Muscle layer of duodenum (tissue), 2 donors: ENCODE measurements around the gene NCOA7.

Source experiments
- H3K27ac ChIP-seq: one replicate; pipeline ENCODE4 v1.7.0; 2013; ENCODE audit warnings: mild to moderate bottlenecking, low read length
- H3K27me3 ChIP-seq: one replicate; pipeline ENCODE4 v1.7.0; 2013; ENCODE audit warnings: low read depth, mild to moderate bottlenecking, control low read depth, low read length
- H3K36me3 ChIP-seq, 2 donors: one replicate each; pipeline ENCODE4 v1.7.0; 2013; ENCODE audit warnings: low read length in 2 of 2, control low read depth in 1 of 2, mild to moderate bottlenecking in 1 of 2; ENCODE audit not compliant: insufficient read depth in 2 of 2, control insufficient read depth in 1 of 2
- H3K4me1 ChIP-seq, 2 donors: one replicate each; pipeline ENCODE4 v1.7.0; 2013; ENCODE audit warnings: low read length in 2 of 2, mild to moderate bottlenecking in 2 of 2, control low read depth in 1 of 2, moderate library complexity in 1 of 2; ENCODE audit not compliant: insufficient read depth in 2 of 2, control insufficient read depth in 1 of 2
- H3K4me3 ChIP-seq, 2 donors: one replicate each; pipeline ENCODE4 v1.7.0; 2013; ENCODE audit warnings: low read length in 2 of 2, low read depth in 1 of 2, mild to moderate bottlenecking in 1 of 2
- H3K9me3 ChIP-seq, 2 donors: one replicate each; pipeline ENCODE4 v1.7.0; 2013; ENCODE audit warnings: low read length in 2 of 2, control low read depth in 1 of 2, mild to moderate bottlenecking in 1 of 2; ENCODE audit not compliant: control insufficient read depth in 1 of 2
- donor health status: healthy.

Gene NCOA7

DNA sequence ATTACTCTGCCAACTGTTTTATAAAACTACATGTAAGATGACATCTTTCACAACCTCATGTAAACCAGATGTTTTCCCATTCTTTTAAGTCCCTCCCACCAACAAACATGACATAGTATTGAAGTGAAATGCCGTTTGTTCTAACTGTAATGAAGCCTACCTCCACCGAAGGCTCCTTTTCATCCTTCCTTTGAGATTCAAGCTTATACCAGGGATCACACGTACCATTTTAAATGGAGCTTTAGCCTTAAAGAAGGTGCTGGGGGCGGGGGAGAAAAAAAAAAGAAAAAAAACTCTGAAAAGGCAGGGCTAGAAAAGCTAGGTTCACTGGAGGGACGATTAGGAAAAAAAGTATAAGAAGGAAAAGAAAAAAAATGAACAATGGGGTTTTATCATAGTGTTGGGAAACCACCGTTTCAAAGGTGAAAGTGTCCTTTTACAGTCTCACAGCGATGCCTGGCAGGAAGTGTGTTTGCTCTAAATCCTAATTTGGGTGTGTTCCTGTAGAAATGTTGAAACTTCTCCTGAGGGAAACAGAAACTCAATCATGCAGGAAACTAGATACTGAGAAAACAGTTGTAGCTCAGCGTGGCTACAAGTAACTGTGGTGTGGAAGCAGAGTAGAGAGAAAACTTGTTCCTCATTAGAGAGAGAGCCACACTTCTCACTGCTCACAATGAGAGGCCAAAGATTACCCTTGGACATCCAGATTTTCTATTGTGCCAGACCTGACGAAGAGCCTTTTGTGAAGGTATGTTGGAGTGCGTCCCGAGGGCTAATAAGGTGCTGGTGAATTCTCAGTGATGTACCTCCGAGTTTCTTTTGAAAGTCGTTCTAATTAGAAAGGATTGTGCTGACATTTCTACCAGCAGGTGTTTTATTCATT lies 128.2 kb downstream of the NCOA7 start:
- Histone ChIP-seq H3K27ac (peak overlapping the region; percentile 95), H3K27me3 (no peaks in the 10 kb centered on the region), H3K4me3 (peak overlapping the region; percentile 3 to 54), H3K4me1 (peaks cover 0 to 6% of the 10 kb centered on the region in 2 donors), H3K36me3 (peaks cover 45 to 57% of the 10 kb centered on the region in 2 donors), H3K9me3 (no peaks in the 10 kb centered on the region)

DNA sequence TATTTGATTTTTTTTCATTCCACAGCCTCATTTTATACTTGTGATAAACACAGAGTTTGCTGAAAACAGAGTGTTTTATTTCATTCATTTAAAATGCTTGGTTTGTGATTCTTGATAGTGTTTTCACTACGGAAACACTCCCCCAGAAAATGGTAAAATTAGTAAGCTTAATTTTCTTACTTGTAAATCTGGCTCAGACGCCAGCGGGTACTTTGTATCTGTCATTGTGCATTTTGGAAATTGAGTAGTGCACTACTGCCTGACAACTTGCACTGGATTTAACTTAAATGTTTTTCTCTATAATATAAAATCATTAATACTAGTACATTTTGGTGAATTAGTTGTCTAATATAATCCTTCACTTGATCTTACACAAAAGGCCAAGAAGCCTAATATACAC lies 128.9 kb downstream of the NCOA7 start:
- peaks cover 49 to 59% of the 10 kb centered on the region in 2 donors for H3K36me3 ChIP-seq
- peak overlapping the region; percentile 3 to 54 for H3K4me3 ChIP-seq
- peak overlapping the region; percentile 95 for H3K27ac ChIP-seq

DNA sequence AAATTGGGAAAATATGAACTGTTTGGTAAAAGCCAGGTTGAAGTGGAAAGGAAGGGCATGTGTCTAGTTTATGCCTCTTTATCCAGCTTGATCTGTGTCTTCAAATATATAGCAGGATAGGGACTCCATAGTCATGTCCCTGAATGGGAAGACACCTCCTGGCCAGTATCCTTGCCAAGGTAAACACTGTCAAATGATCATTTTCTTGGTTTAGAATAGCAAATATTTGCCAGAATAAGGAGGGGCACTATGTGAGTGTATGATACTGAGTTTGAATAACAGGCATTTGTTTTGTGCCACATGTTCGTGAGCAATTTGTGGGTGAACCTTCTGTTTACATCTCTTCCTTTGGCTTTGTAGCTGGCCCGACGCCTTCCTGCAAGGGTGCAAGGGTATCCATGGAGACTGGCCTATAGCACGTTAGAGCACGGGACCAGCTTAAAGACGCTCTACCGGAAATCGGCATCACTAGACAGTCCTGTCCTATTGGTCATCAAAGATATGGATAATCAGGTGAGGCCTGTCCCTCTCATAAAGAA lies 131.6 kb downstream of the NCOA7 start:
- peak overlapping the region in 1 of 2 donors; percentile 4 for H3K4me3 ChIP-seq
- no peak overlapping the region for H3K27ac ChIP-seq
- H3K4me1 ChIP-seq: peaks cover 0 to 6% of the 10 kb centered on the region in 2 donors
- H3K36me3 ChIP-seq: peaks cover 39 to 53% of the 10 kb centered on the region in 2 donors
- H3K9me3 ChIP-seq: no peaks in the 10 kb centered on the region
- H3K27me3 ChIP-seq: no peaks in the 10 kb centered on the region

More for the DNA sequence above, 128.9 kb downstream of the NCOA7 start:
- peaks cover 0 to 6% of the 10 kb centered on the region in 2 donors for H3K4me1 ChIP-seq
- H3K27me3 ChIP-seq: no peaks in the 10 kb centered on the region
- no peaks in the 10 kb centered on the region for H3K9me3 ChIP-seq

DNA sequence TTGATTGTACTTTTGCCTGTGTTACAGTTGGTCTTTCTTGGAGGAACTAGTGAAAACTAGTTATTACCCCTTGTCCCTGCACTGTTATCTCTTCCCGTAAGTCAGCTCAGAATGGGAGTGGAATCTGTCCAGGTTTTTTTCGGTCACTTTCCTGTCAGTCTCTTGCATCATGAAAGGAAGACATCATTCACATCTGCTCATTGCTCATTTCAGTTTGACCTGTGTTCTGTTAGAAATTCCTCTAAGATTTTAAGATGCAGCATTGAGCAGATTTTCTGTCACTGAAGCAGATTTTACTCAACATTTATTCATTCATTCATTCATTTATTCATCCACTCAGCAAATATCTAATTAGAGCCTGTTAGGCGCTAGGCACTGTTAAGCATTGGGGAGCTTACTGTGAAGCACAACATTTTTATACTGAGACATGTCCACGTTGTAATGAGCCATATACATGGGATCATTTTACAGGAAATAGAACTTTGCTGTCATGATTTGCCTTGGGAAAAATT lies 132.7 kb downstream of the NCOA7 start:
- peaks cover 43 to 59% of the 10 kb centered on the region in 2 donors for H3K36me3 ChIP-seq
- peaks cover 0 to 6% of the 10 kb centered on the region in 2 donors for H3K4me1 ChIP-seq
- no peak overlapping the region for H3K27ac ChIP-seq
- H3K4me3 ChIP-seq: no peak overlapping the region
- no peaks in the 10 kb centered on the region for H3K9me3 ChIP-seq
- H3K27me3 ChIP-seq: no peaks in the 10 kb centered on the region

DNA sequence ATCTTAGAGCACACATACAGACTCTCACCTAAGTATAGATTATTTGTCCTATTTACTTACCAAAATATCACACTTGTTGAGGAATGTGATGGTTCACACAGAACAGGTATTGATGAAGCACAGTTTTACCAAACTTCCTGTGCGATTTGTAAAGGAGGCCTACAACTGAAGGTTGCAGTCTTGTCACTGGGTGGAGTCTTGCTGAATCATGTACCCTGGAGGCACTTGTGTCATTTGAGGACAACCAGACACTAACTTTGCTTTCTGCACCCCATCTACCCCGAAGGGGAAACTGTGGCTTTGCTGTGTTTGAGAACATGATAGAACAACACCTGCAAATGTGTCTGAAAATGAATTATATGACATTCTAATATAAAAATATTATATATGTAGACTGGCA lies 133.4 kb downstream of the NCOA7 start:
- H3K9me3 ChIP-seq: no peaks in the 10 kb centered on the region
- H3K36me3 ChIP-seq: peaks cover 47 to 60% of the 10 kb centered on the region in 2 donors
- H3K4me1 ChIP-seq: peaks cover 0 to 6% of the 10 kb centered on the region in 2 donors
- no peak overlapping the region for H3K27ac ChIP-seq
- no peaks in the 10 kb centered on the region for H3K27me3 ChIP-seq
- no peak overlapping the region for H3K4me3 ChIP-seq

DNA sequence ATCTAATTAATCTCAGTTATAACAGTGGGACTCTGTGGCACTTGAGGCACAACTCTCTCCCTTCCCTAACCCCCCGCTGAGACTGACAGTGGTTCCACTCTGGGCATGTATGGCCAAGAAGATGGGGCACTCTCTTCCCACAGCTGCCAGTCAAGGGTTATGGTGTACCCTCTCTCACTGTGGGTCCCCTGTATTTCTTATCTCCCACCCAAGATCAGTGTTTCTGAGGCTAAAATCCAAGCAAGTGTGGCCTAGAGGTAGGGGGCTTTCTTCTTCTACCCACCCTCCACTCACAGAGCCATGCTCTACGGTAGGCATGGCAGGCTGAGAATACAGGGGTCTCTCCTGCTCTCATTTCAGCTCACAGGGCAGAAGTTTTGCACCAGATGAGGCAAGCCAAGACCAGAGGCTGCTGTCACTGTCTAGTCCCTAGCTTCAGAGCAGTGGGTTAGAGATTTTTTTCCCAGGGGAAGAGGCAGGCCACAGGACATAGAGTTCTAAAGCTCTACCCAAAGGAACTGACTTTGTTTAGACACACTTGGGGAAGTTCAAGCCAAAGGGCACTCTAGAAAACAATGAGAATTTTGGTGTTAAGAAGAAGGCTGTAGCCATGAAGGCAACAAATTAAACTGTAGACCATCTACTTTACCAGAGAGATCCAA lies 134.1 kb downstream of the NCOA7 start:
- peaks cover 0 to 6% of the 10 kb centered on the region in 2 donors for H3K4me1 ChIP-seq
- H3K36me3 ChIP-seq: peaks cover 47 to 60% of the 10 kb centered on the region in 2 donors
- H3K27ac ChIP-seq: no peak overlapping the region
- H3K9me3 ChIP-seq: no peaks in the 10 kb centered on the region
- no peaks in the 10 kb centered on the region for H3K27me3 ChIP-seq
- no peak overlapping the region for H3K4me3 ChIP-seq

DNA sequence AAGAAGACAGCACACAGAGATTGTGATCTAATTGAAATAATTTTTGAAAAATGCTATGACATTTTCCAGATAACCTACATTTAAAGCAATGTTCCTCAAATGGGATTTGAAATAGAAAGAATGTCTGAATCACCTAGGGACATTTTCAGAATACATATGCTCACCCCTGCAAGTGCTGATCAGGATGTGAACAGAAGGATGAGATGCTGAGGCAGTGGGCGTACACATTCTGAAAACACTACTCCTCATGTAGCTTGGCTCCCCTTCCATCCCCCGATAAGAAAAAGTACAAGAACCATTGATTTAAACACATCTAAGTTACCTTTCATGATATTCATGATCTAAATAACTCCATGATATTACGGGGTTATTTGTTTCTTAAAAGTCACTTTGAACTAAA lies 136.0 kb downstream of the NCOA7 start:
- Histone ChIP-seq H3K36me3 (peaks cover 42 to 63% of the 10 kb centered on the region in 2 donors), H3K4me1 (peaks cover 0 to 6% of the 10 kb centered on the region in 2 donors), H3K4me3 (no peak overlapping the region), H3K27ac (no peak overlapping the region), H3K27me3 (no peaks in the 10 kb centered on the region), H3K9me3 (no peaks in the 10 kb centered on the region)

DNA sequence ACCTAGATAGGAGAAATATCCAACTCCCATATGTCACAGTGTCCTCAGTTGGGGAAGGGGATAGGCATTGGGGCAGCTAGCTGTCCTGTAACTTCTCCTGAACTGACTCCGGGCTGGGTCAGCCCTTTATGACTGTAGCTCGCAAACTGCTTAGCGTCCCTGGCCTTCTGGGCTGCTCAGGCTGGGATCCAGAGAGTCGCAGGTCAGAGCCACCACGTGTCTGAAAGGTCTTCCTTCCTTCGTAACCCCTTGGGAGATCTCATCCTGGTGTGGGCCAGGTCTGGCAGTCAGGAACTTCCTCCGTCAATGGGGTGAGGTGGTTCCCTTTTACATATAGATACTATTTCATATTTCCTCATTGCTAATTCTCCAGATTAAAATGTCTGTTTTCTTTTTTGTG lies 137.0 kb downstream of the NCOA7 start:
- no peaks in the 10 kb centered on the region for H3K27me3 ChIP-seq
- H3K4me3 ChIP-seq: no peak overlapping the region
- H3K4me1 ChIP-seq: no peaks in the 10 kb centered on the region
- peaks cover 31 to 53% of the 10 kb centered on the region in 2 donors for H3K36me3 ChIP-seq
- no peak overlapping the region for H3K27ac ChIP-seq
- H3K9me3 ChIP-seq: no peaks in the 10 kb centered on the region

DNA sequence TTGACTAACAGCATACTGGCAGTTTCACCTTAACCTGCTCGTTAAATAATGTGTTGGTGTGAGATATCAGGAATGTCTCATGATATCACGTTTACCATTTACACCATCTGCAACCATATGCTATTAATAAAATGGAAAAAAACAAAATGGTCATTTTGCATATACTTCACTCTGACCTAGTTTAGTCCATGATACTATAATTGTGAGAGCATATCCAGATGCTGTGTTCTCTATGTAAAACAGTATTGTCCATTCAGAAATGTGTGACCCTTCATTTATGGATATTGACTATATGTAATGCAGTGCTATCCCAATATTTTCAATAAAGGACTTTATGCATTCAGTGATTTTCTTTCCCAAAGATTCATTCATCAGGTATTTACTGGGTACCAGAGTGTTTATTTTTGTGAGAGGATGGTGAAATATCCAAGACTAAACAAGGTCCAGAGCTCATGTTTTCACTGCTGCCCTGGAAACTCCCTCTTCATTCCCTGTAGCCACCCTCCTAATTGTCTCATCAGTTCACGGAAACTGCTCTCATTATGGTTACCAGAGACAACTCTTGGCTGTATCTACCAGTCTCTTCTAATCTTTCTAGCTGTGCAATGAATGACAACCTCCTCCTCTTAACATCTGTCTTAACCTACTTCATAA lies 140.1 kb downstream of the NCOA7 start:
- peaks cover 8 to 34% of the 10 kb centered on the region in 2 donors for H3K36me3 ChIP-seq
- no peak overlapping the region for H3K4me3 ChIP-seq
- no peaks in the 10 kb centered on the region for H3K27me3 ChIP-seq
- no peak overlapping the region for H3K27ac ChIP-seq
- no peaks in the 10 kb centered on the region for H3K9me3 ChIP-seq
- no peaks in the 10 kb centered on the region for H3K4me1 ChIP-seq

DNA sequence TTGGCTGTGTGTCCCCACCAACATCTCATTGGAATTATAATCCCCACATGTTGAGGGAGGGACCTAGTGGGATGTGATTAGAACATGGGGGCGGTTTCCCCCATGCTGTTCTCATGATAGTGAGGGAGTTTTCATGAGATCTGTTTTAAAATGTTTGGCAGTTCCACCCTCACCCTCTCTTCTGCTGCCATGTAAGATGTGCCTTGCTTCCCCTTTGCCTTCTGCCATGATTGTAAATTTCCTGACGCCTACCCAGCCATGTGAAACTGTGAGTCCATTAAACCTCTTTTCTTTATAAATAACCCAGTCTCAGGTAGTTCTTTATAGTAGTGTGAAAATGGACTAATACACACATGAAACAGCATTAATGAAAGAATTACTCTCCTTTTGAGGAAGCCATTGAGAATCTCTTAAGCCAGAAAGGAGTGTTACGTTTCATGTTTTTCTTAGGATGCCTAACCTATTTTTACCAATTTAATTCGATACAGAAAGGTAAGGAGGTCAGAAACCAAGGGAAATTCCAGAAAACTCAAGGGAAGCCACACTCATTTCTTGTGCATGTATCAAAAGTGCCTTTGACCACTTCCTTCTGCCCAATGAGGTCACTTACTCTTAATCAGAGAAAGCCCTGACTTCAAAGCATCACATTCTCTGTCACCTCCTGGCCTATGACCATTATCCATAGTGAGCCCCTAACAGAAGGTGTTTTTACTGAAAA lies 141.1 kb downstream of the NCOA7 start:
- peaks cover 8 to 31% of the 10 kb centered on the region in 2 donors for H3K36me3 ChIP-seq
- H3K4me1 ChIP-seq: no peaks in the 10 kb centered on the region
- H3K4me3 ChIP-seq: no peak overlapping the region
- H3K27me3 ChIP-seq: no peaks in the 10 kb centered on the region
- no peak overlapping the region for H3K27ac ChIP-seq
- H3K9me3 ChIP-seq: no peaks in the 10 kb centered on the region
